ENCODE measurements around the gene P3R3URF.

The P3R3URF gene

GRCh38 chr1:46190539-46190938, 14.3 kb upstream of the P3R3URF start:
- Histone ChIP-seq H3K9me2 (replicated peaks; ENCODE audit: insufficient read depth, low read length) (no peaks in the 10 kb centered on the region), H3K79me2 (ENCODE audit: low read length) (no peaks in the 10 kb centered on the region), H3K4me1 (ENCODE audit: low read length) (no peaks in the 10 kb centered on the region), H3K36me3 (replicated peaks; ENCODE audit: insufficient read depth, low read length) (no peaks in the 10 kb centered on the region), H3K9ac (ENCODE audit: low read length) (no peak overlapping the region), H3K9me3 (replicated peaks; ENCODE audit: insufficient read depth, low read length) (no peaks in the 10 kb centered on the region), H3K4me3 (ENCODE audit: low read length) (no peak overlapping the region), H2AFZ (ENCODE audit: low read length) (no peak overlapping the region), H3K27ac (ENCODE audit: low read length) (no peak overlapping the region), H4K20me1 (ENCODE audit: insufficient read depth, low read length) (no peaks in the 10 kb centered on the region), H3K4me2 (ENCODE audit: low read depth, low read length) (no peak overlapping the region), H3F3A (ENCODE audit: insufficient read depth, low read length) (no peaks in the 10 kb centered on the region), H3K27me3 (replicated peaks; ENCODE audit: insufficient read depth, low read length) (no peaks in the 10 kb centered on the region)
- no peak for TF ChIP-seq CTCF (IDR thresholded peaks at IDR 0.05; ENCODE audit: low read length)
- TF ChIP-seq EZH2 (optimal IDR thresholded peaks at IDR 0.05; ENCODE audit: low read depth, low read length), result no peak
- no peak for TF ChIP-seq EZH2phosphoT487 (IDR thresholded peaks at IDR 0.05; ENCODE audit: low read length)
- DNase-seq, result no peak

- no peak for DNase-seq
- Histone ChIP-seq H3K9ac (ENCODE audit: low read length) (no peak overlapping the region), H4K20me1 (ENCODE audit: insufficient read depth, low read length) (no peaks in the 10 kb centered on the region), H3K4me3 (ENCODE audit: low read length) (no peak overlapping the region), H3K27me3 (replicated peaks; ENCODE audit: insufficient read depth, low read length) (no peaks in the 10 kb centered on the region), H3K4me2 (ENCODE audit: low read depth, low read length) (no peak overlapping the region), H3K36me3 (replicated peaks; ENCODE audit: insufficient read depth, low read length) (no peaks in the 10 kb centered on the region), H3K79me2 (ENCODE audit: low read length) (no peaks in the 10 kb centered on the region), H2AFZ (ENCODE audit: low read length) (no peak overlapping the region), H3K9me3 (replicated peaks; ENCODE audit: insufficient read depth, low read length) (no peaks in the 10 kb centered on the region), H3K4me1 (ENCODE audit: low read length) (no peaks in the 10 kb centered on the region), H3K9me2 (replicated peaks; ENCODE audit: insufficient read depth, low read length) (no peaks in the 10 kb centered on the region), H3K27ac (ENCODE audit: low read length) (no peak overlapping the region), H3F3A (ENCODE audit: insufficient read depth, low read length) (no peaks in the 10 kb centered on the region)
- TF ChIP-seq EZH2 (optimal IDR thresholded peaks at IDR 0.05; ENCODE audit: low read depth, low read length) (no peak), EZH2phosphoT487 (IDR thresholded peaks at IDR 0.05; ENCODE audit: low read length) (no peak), CTCF (IDR thresholded peaks at IDR 0.05; ENCODE audit: low read length) (no peak)
Observed at GRCh38 chr1:46188295-46189030, 12.2 kb upstream of the P3R3URF start.

GRCh38 chr1:46187106-46187869, 11.0 kb upstream of the P3R3URF start:
- no peaks in the 10 kb centered on the region for H3K79me2 ChIP-seq (ENCODE audit: low read length)
- H3K4me2 ChIP-seq (ENCODE audit: low read depth, low read length), result no peak overlapping the region
- TF ChIP-seq EZH2phosphoT487 (IDR thresholded peaks at IDR 0.05; ENCODE audit: low read length) (no peak), CTCF (IDR thresholded peaks at IDR 0.05; ENCODE audit: low read length) (no peak), EZH2 (optimal IDR thresholded peaks at IDR 0.05; ENCODE audit: low read depth, low read length) (no peak)
- H4K20me1 ChIP-seq (ENCODE audit: insufficient read depth, low read length), result no peaks in the 10 kb centered on the region
- no peak overlapping the region for H3K4me3 ChIP-seq (ENCODE audit: low read length)
- H3K9me3 ChIP-seq (replicated peaks; ENCODE audit: insufficient read depth, low read length), result no peaks in the 10 kb centered on the region
- H3K27me3 ChIP-seq (replicated peaks; ENCODE audit: insufficient read depth, low read length), result no peaks in the 10 kb centered on the region
- no peaks in the 10 kb centered on the region for H3K9me2 ChIP-seq (replicated peaks; ENCODE audit: insufficient read depth, low read length)
- H2AFZ ChIP-seq (ENCODE audit: low read length), result no peak overlapping the region
- no peak overlapping the region for H3K9ac ChIP-seq (ENCODE audit: low read length)
- no peak overlapping the region for H3K27ac ChIP-seq (ENCODE audit: low read length)
- no peaks in the 10 kb centered on the region for H3K4me1 ChIP-seq (ENCODE audit: low read length)
- H3K36me3 ChIP-seq (replicated peaks; ENCODE audit: insufficient read depth, low read length), result no peaks in the 10 kb centered on the region
- H3F3A ChIP-seq (ENCODE audit: insufficient read depth, low read length), result no peaks in the 10 kb centered on the region
- DNase-seq, result no peak
